ENCODE data around the gene WASF3.

DNA sequence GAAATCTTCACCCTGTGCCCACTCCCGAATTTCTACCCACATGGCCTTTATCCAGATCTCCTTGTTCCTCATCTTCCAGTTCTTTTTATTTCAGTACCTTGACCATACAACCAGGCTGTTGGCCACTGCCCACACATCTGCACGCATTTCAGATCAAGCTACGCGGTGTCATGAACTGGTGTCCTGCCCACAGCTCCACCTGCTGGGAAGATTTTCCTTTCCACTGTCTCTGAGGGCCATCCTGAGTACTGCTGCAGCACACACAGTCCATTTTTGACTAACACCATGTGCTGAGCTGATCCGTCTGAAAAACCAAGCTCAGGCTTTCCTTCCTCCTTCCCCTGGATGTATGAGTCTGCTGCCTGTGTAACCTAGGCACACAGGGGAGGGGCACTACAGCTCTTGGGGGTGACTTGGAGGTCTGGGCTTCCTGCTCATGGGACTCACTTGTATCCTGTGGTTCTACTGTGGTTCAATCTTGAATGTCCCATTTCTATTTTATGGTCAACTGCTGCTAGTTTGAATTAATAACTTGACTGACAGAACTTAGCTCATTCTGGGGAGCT, 71.9 kb downstream of the WASF3 start:
- TF ChIP-seq, protein P1, sequence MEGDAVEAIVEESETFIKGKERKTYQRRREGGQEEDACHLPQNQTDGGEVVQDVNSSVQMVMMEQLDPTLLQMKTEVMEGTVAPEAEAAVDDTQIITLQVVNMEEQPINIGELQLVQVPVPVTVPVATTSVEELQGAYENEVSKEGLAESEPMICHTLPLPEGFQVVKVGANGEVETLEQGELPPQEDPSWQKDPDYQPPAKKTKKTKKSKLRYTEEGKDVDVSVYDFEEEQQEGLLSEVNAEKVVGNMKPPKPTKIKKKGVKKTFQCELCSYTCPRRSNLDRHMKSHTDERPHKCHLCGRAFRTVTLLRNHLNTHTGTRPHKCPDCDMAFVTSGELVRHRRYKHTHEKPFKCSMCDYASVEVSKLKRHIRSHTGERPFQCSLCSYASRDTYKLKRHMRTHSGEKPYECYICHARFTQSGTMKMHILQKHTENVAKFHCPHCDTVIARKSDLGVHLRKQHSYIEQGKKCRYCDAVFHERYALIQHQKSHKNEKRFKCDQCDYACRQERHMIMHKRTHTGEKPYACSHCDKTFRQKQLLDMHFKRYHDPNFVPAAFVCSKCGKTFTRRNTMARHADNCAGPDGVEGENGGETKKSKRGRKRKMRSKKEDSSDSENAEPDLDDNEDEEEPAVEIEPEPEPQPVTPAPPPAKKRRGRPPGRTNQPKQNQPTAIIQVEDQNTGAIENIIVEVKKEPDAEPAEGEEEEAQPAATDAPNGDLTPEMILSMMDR (IDR thresholded peaks at IDR 0.05; ENCODE audit: insufficient read depth, low read depth, low read length), result peak; percentile 5
- TF ChIP-seq EZH2 (IDR thresholded peaks at IDR 0.05; ENCODE audit: insufficient read depth, low read length), result no peak
